ENCODE results near the gene RBM38.

DNA sequence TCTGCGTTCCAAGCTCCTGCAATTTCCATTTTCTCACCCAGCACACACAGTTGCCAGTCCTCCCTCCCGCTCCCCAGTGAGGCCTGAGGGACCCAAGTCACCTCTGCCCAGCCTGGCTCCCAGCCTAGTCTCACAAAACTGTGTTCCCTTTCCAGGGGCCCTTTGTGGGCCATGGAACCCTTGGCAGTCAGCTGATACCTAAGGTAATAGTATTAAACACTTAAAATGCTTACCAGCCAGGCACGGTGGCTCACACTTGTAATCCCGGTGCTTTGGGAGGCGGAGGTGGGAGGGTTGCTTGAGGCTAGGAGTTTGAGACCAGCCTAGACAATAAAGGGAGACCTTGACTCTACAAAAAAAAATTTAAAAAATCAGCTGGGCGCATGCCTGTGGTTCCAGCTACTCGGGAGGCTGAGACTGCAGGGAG, 3.2 kb upstream of the RBM38 start:
- TF ChIP-seq POLR2AphosphoS2 (conservative IDR thresholded peaks at IDR 0.05; ENCODE audit: low read length) (no peak), MAZ (IDR thresholded peaks at IDR 0.05; ENCODE audit: borderline replicate concordance, low read depth, low read length) (no peak), ZFP36 (IDR thresholded peaks at IDR 0.05; ENCODE audit: borderline replicate concordance, partially characterized antibody) (no peak), KDM1A (IDR thresholded peaks at IDR 0.05; ENCODE audit: low read depth) (no peak), ZNF302 (CRISPR knock-in tag; IDR thresholded peaks at IDR 0.05) (no peak), RAD21 (conservative IDR thresholded peaks at IDR 0.05 in 1 of 2, IDR thresholded peaks at IDR 0.05 in 1 of 2) (no peak), EP300 (IDR thresholded peaks at IDR 0.05) (no peak), SREBF2 (IDR thresholded peaks at IDR 0.05) (no peak), PHF8 (IDR thresholded peaks at IDR 0.05; ENCODE audit: borderline replicate concordance, low read depth) (no peak), RNF2 (IDR thresholded peaks at IDR 0.05; ENCODE audit: borderline replicate concordance, low read depth) (no peak), HDAC2 (IDR thresholded peaks at IDR 0.05) (no peak)
- TF ChIP-seq, protein P1, sequence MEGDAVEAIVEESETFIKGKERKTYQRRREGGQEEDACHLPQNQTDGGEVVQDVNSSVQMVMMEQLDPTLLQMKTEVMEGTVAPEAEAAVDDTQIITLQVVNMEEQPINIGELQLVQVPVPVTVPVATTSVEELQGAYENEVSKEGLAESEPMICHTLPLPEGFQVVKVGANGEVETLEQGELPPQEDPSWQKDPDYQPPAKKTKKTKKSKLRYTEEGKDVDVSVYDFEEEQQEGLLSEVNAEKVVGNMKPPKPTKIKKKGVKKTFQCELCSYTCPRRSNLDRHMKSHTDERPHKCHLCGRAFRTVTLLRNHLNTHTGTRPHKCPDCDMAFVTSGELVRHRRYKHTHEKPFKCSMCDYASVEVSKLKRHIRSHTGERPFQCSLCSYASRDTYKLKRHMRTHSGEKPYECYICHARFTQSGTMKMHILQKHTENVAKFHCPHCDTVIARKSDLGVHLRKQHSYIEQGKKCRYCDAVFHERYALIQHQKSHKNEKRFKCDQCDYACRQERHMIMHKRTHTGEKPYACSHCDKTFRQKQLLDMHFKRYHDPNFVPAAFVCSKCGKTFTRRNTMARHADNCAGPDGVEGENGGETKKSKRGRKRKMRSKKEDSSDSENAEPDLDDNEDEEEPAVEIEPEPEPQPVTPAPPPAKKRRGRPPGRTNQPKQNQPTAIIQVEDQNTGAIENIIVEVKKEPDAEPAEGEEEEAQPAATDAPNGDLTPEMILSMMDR (IDR thresholded peaks at IDR 0.05): no peak
